Stimulated activated CD8-positive, alpha-beta memory T cell treated with anti-CD3 and anti-CD28 coated beads, Interleukin-4, amount 100 ng/mL, for 4 hours (primary cell): Measurements from ENCODE around the gene CCT6A.
A peak's percentile ranks its signal among the peaks of the same experiment; 100 is the strongest.
"Not testable (repeated sequence)": the region's sequence is repeated elsewhere in the genome, so short reads cannot be mapped to it uniquely, and the experiment has no call there.

ENCODE experiments used
- DNase-seq, 2 donors: peaks; one replicate each; pipeline ENCODE4 v3.0.0-alpha.2; 2020; ENCODE audit warnings: low read depth in 2 of 2, low spot score in 1 of 2

The CCT6A gene

DNA sequence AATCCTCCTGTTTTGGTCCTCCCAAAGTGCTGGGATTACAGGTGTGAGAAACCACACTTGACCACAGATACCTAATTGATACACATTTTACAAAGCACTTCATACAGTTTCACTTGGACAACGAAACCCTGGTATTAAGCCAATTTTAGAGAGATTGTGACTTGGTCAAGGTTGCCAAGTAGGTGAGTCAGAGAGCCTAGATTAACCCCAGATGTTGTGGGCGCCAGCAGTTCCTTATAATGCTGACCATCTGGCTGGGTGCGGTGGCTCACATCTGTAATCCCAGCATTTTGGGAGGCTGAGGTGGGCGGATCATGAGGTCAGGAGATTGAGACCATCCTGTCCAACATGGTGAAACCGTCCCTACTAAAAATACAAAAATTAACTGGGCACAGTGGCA is 46.1 kb downstream of the CCT6A start:
- DNase-seq: no peak

DNA sequence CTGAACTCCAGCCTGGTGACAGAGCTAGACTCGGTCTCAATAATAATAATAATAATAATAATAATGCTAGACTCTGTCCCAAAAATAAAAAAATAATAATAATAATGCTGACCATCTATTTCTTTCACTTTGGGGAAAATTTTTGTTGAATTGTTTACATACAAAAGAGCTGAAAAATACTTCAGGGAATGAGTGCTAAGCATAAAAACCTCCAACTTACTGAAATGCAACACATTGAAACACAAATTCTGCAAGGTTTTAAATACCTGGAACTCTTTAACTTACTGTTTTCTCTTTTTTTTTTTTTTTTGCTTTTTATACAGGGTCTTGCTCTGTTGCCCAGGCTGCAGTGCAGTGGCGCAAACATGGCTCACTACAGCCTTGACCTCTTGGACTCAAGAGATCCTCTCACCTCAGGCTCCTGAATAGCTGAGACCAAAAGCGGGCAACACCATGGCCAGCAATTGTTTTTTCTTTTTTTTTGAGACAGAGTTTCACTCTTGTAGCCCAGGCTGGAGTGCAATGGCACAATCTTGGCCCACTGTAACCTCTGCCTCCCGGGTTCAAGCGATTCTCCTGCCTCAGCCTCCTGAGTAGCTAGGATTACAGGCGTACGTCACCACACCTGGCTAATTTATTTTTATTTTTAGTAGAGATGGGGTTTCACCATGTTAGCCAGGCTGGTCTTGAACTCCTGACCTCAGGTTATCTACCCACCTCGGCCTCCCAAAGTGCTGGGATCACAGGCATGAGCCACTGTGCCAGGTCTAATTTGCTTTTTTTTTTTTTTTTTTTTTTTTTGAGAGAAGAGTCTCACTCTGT is 46.8 kb downstream of the CCT6A start:
- not testable (repeated sequence) for DNase-seq

DNA sequence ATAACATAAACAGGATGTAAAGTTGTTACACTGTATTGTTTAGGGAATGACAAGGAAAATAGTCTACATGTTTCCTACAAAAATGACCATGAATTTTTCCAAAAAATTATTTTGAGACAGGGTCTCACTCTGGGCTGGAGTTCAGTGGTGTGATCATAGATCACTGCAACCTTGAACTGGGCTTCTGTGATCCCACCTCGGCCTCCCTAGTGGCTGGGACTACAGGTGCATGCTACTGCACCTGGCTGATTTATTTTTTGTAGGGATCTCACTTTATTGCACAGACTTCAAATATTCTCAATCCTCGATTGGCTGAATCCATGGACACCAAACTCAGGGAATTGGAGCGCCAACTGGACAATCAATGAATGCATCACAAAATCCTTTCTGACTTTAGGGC is 48.1 kb downstream of the CCT6A start:
- no peak for DNase-seq

DNA sequence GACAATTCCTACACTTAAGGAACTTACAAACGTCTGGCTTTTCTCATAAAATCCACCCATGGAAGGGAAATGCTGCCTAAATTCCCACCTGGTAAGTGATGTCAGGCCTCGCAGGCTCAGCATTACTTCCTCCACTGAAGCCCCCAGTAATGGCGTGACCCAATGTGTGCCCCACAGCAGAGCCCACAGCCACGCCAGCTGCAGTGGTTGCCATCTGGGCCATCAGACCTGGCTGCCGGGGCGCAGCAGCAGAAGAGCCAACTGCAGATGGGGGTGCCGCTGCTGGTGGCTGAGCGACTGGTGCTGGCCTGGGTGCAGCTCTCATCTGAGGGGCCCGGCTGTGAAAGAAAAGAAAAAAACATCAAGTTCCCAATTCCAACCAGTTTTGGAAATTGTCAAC is 52.6 kb downstream of the CCT6A start:
- not testable (repeated sequence) for DNase-seq

DNA sequence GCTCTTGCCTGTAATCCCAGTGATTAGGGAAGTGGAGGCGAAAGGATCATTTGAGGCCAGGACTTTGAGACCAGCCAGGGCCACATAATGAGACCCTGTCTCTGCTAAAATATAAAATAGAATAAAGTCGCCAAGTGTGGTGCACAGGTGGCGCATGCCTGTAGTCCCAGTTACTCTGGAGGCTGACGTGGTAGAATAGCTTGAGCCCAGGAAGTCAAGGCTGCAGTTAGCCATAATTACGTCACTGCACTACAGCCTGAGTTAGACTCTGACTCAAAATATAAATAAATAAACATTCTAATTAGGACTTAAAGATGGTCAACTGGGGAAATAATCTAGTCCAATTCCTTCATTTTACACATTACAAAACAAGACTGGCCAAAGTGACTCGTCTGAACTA is 53.9 kb downstream of the CCT6A start:
- DNase-seq: no peak

DNA sequence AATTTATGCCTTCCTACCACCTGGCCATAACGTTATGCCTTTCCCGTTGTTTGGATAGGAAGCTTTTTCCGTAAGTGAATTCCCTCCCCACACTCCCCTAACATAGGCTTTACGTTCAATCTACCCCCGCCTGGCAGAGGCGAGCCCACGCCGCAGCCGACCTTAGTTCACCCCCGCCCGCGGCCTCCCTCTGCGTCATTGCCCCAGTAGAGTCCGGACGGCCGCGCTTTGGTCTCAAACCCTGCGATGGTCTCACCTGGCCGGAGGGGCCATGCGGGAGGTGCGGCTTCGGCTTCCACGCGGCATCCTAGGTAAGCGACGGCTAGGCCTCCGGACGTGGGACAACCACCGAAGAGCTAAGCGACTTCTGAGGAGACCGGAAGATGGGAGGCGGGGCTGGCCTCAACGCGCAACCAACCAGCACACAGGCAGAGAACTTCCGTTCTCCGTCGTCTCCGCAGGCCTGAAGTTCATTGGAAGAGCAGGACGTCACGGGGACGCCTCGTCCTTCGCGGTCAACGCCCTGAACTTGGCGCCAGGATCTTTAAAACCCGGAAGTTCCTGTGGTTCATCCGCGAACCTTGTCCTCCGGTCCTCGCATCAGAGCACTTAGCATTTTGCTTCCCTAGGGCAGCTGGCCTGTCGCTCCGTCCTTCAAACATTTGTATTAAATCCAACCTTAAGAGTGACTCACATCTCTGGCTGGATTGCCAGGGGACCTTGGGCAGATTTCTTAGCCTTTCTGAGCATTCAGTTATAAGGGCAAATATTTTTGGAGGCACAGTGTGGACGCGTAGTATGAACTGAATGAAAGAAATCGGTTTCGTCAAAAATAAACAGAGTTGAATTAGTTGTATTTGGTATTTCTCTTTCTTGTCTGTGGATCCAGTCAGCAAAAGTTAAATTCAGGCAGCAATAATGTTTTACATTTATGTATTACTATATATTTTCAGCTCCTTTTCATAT is 54.8 kb downstream of the CCT6A start, which contains the start of gene CHCHD2:
CHCHD2 (minus strand) TSS at position 369 of the 966 bp plus-strand sequence; CDS start at position 306, 63 bp downstream.
- DNase-seq: peak; percentile 75 to 87

DNA sequence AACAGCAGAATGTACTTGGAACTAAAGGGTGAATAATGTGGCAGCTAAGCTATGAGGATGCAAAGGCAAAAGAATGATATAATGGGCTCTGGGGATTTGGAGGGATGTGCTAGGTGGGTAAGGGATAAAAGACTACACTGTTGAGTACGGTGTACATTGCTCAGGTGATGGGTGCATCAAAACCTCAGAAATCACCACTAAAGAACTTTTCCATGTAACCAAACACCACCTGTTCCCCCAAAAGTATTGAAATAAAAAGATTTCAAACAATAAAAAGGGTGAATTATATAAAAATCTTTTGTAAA is 56.3 kb downstream of the CCT6A start:
- DNase-seq: no peak

DNA sequence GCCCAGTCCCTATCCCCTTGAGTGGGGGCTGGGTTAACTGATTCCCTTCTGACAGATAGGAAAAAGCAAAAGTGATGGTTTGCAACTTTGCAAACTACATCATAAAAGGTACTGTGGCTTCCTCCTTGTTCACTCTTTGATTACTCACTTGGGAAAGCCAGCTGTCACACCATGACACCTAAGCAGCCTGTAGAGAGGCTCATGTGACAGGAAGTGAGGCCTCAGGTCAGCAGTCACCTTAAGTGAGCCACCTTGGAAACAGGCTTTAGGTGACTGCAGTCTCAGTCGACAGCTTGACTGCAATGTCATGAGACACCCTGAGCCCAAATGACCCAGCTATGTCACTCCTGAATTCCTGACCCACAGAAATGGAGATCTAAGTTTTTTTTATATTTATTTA is 59.0 kb downstream of the CCT6A start:
- DNase-seq: no peak

DNA sequence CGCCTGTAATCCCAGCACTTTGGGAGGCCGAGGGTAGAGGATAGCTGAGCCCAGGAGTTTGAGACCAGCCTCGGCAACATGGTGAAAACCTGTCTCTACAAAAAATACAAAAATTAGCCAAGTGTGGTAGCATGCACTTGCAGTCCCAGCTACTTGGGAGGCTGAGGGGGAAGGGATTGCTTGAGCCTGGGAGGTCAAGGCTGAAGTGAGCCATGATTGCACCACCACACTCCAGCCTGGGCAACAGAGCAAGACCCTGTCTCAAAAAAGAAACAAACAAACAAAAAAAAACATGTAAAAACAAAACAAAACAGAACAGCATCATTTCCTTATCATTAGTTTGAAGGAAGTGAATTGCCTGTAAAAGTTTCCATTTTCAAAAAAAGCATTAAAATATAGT is 60.7 kb downstream of the CCT6A start:
- not testable (repeated sequence) for DNase-seq
